Pons (tissue), 1 donor: ENCODE results near the gene TTN.
"Not testable (repeated sequence)": the region's sequence is repeated elsewhere in the genome, so short reads cannot be mapped to it uniquely, and the experiment has no call there.

Experiments used
- DNase-seq: peaks from one replicate; pipeline ENCODE4 v3.0.0-alpha.2; 2016; ENCODE audit warnings: low spot score

Gene TTN

GRCh38 chr2:178733975-178734374 is 73.2 kb downstream of the TTN start:
- no peak for DNase-seq

GRCh38 chr2:178732913-178733312 is 74.3 kb downstream of the TTN start:
- DNase-seq, result no peak

DNA sequence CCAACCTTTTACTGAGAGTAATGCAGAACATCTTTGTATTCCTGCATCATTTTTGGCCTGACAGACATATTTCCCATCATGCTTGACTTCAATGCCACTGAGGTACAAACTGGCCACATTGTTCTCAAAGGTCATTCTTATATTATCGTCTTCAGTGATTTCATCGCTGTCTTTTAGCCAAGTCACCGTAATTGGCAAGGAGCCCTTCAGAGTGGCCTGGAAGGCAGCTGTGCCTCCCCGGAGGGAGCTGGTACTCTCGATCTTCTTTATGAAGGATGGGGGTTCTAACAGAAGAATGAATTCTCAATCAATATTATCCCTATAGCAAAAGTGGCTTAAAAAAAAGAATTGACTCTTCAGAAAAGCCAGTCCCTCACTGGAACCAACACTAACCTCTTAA is 75.9 kb downstream of the TTN start:
- DNase-seq, result no peak

DNA sequence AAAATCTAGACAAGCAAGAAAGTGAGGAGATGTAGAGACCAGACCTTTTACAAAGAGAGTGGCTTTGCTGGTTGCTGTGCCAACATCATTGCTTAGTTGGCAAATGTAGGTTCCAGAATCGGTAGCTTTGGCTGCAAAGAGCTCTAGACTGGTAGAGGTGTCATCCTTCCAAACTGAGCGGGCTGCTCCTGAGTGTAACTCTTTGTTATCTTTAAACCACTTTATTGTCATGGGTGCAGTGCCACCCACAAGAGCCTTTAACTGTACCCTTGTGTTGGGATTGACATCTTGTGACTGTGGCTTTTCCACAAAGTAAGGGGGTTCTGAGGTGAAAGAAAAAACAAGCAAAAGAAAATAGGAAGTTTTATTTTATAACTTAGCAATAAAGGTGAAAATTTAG is 77.2 kb downstream of the TTN start:
- no peak for DNase-seq

DNA sequence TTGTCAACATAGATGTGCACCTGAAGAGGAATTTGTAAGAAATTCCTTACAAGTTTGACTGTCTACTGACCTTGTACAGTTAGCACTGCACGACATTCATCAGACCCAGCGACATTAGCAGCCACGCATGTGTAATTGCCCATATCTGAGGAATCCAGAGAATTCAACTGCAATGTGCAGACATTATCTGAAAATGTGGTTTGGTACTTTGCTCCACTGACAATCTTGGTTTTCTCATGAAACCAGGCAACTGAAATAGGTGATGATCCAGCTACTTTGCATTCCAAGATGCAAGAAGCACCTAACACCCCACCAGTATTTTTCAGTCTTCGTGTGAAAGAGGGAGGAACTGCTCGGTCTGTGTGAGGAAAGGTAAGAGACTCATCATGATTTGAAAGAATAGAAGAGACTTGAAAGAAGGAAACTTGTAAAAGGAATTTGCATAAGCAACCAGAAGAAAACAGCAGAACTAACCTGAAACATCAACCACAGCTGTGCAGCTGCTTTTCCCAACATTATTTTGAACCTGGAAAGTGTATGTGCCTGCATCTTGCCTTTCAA is 83.4 kb downstream of the TTN start:
- DNase-seq, result no peak

DNA sequence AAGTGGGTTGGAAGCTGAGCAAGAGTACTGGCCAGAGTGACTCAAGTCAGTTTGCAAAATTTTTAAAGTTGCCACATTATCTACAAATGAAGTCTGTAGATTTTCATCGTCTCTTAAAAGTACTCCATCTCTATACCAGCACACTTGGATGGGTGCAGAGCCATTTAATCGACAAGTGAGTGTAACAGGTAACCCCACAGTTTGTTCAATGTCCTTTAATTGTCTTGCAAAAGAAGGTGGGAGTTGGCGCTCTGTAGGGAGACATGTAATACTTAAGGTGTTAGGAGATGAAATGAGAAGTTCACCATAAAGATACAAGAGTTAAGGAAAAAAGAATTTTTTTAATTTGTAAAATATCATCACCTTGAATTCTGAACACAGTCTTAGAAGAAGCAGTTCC is 84.9 kb downstream of the TTN start:
- no peak for DNase-seq

- no peak for DNase-seq
These were observed 88.2 kb downstream of the TTN start for GRCh38 chr2:178718988-178719387.

DNA sequence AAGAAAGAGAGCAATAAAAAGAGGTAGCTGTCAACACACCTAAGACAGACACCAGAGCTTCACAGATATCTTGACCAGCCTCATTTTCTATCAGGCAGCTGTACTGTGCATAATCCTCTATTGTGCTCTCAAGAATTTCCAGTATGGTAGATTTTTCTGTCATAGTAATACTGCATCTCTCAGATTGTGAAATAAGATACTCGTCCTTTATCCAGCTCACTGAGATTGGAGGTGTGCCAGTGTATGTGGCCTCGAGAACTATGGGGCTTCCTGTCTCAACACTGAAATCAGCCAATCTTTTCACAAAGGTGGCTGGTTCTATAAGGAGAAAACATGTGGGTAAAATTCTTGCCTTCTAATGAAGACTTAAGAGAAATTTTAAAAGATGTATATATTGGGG is 88.9 kb downstream of the TTN start:
- DNase-seq, result no peak

DNA sequence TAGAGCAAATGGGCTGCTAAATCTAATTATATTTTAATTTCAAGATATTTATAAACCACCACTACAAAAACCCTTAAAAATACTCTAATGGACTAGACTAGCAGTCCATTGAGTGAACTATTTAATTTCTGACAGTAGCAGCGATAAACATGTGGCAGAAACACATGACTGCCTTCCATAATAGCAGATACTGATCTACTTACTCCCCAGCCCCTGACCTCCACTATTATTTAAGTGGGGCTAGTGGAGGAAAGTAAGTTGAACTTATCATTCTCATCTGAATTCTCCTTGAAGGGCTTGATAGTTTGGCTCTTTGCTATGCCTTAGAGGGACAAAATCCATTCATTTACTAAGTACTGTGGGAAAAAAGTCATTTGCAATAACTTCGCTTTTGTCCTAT is 90.8 kb downstream of the TTN start:
- no peak for DNase-seq

- no peak for DNase-seq
These were observed 91.9 kb downstream of the TTN start for GRCh38 chr2:178715366-178715765.

DNA sequence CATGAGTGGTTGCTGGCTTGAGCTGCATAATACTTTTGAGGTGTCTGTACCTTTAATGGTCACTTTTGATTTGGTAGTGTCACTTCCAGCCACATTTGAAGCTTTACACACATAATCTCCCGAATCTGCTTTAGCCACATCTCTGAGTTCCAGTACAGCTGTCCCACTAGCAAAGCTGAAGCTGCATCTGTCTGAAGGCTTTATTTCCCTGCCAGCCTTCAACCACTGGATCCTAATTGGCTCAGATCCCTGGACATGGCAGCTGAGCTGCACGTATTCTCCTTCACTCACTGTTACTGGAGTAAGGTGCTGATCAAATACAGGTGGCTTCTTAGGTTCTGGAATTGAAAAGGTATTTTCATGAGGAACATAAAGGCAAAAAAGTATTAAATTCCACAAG is 99.7 kb downstream of the TTN start:
- DNase-seq, result no peak

GRCh38 chr2:178704876-178705275 is 102.3 kb downstream of the TTN start:
- no peak for DNase-seq

GRCh38 chr2:178702361-178702760 is 104.9 kb downstream of the TTN start:
- DNase-seq, result no peak

DNA sequence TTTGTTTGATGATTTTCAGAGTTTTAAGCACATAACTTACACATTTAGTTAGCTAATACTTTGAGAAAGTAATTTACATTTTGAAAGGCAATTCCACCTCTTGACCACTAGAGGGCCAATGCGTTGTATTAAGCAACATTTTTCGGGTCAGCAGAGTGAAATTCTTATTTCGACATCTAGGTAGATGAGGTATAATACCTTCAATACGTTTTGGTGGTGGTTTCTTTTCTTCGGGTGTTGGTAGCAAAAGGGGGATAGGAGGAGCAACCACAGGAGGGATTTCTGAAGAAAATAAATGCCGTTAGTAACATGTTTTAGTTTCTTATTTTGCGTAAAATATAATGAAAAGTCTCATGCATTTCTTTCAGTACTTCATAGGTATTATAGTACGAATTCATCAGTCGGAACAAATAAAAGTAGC is 106.3 kb downstream of the TTN start:
- DNase-seq, result no peak

- DNase-seq, result no peak
These were observed 107.1 kb downstream of the TTN start for GRCh38 chr2:178700136-178700535.

DNA sequence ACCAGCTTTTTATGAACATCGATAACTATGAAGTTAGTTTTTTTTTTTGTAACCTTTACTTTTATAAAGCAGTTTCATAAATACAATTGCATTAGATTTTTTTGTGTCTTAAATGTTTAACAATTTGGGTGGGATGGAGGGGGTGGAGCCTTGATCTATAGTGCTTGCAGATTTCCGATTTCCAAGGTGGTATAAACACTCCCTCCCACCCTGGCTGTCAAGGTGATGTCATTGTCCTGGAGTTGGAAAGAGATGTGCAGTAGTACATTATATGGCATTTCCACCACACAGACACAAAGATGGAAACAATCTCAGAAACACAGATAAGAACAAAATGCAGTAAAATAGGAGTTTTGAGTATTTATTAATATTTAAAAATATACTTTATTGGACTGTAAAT is 114.4 kb downstream of the TTN start:
- DNase-seq, result no peak

GRCh38 chr2:178689808-178690207 is 117.4 kb downstream of the TTN start:
- no peak for DNase-seq

GRCh38 chr2:178683877-178684276 is 123.3 kb downstream of the TTN start:
- DNase-seq, result no peak

- no peak for DNase-seq
These were observed 126.1 kb downstream of the TTN start for GRCh38 chr2:178681081-178681480.

- DNase-seq, result no peak
These were observed 127.3 kb downstream of the TTN start for GRCh38 chr2:178679891-178680290.

DNA sequence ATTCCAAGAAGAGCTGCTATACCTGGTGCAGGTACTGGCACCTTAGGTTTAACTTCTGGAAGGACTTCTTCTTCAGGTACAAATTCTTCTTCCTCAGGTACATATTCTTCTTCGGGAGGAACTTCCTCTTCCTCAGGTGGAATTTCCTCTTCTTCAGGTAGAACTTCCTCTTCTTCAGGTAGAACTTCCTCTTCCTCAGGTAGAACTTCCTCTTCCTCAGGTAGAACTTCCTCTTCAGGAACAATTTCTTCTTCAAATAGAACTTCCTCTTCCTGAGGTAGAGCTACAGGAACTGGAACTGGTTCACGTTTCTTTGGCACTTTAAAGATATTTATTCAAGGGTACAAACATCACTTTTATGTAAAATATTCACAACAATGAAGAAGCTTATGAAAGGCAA is 129.6 kb downstream of the TTN start:
- no peak for DNase-seq

DNA sequence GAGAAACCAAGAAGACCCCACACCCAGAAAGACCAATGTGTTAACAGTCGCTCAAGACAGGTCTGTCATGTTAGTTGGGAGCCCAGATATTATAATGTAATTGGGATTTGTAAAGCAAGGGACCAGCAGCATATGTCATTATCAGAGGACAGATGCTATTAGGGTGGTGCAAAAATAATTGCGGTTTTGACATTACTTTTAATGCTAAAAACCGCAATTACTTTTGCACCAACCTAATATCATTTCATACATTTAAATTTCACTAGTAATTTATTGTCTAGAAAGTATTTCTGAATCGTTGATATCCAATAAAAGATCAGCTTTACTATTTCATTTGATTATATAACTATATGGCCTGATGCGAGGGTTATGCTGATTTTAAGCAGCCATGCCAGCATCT is 131.2 kb downstream of the TTN start:
- no peak for DNase-seq

DNA sequence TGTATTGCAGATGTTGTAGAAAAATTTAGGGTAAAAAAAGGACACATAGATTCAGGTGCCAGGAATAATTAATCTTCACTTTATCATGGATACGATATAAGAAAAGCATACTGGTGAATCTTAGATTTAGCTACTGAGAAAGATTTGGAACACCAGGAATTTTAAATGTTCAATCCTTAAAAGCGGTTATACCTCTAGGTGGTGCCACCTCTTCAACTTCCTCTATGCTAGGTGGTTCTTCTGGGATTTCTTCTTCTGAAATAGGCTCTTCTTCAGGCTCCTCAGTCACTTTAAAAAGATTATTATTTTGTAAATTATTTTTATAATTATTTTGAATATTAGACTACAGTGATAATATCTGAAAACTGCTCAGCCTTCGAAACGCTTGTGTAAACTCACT is 133.1 kb downstream of the TTN start:
- DNase-seq, result no peak

- DNase-seq, result no peak
These were observed 140.8 kb downstream of the TTN start for GRCh38 chr2:178666458-178666857.

DNA sequence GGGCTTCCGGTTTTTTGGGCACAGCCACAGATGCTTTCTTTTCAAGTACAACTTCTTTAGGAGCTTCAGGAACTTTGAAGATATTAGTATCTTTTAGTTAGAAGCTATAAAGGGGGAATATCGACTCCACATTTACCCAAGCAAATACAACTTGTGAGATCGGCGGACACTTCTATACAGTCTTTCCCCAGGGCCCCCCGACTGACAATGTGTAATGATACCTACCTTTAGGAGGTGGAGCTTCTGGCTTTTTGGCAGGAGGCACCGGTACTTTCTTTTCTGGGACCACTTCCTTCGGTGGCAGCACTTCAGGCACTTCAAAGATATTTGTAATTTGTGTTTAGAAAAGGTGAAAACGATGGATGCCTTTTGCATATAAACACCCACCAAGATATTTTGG is 148.7 kb downstream of the TTN start:
- not testable (repeated sequence) for DNase-seq
